Testis (tissue), 2 donors: ENCODE data around the gene DENND1A.

Experiments used
- CTCF ChIP-seq, 3 experiments: fragments of 450-650 bp in 2 of 3; fragments of 200-600 bp in 1 of 3; sonication (generic) in 1 of 3; IDR thresholded peaks; one replicate each; pipeline ENCODE4 v1.5.1; 2016 to 2019; ENCODE audit warnings: antibody characterized with exemption in 3 of 3, mild to moderate bottlenecking in 2 of 3, moderate library complexity in 1 of 3
- POLR2A ChIP-seq: fragments of 450-650 bp; IDR thresholded peaks from one replicate; pipeline ENCODE4 v1.6.1; 2017; ENCODE audit warnings: antibody characterized with exemption, mild to moderate bottlenecking, moderate library complexity

- TF ChIP-seq CTCF (IDR thresholded peaks at IDR 0.05) (no peak), POLR2A (no peak)
Measured at GRCh38 chr9:123722378-123722777, 207.5 kb downstream of the DENND1A start.
